Mesothelial cell of epicardium (in vitro differentiated cells): ENCODE measurements around the gene THSD4. TPM values are rescaled to one million over a fixed set of nuclear protein-coding genes. Genes with fewer than 3 reads are reported as not detected.
"Not testable (repeated sequence)": the region's sequence is repeated elsewhere in the genome, so short reads cannot be mapped to it uniquely, and the experiment has no call there.

Source experiments
- DNase-seq, 2 experiments: peaks; one replicate each; pipeline ENCODE4 v3.0.0; 2021; ENCODE audit warnings: low spot score in 2 of 2; ENCODE audit not compliant: unreplicated experiment in 2 of 2
- H3K27ac Mint-ChIP-seq: 2 replicates; pipeline ENCODE4 v1.8.0; 2021; ENCODE audit warnings: mixed read lengths
- H3K27me3 Mint-ChIP-seq: 2 replicates; pipeline ENCODE4 v1.8.0; 2021; ENCODE audit warnings: low read depth, mixed read lengths
- H3K36me3 Mint-ChIP-seq: 2 replicates; pipeline ENCODE4 v1.8.0; 2021; ENCODE audit warnings: mixed read lengths
- H3K4me1 Mint-ChIP-seq: 2 replicates; pipeline ENCODE4 v1.8.0; 2021; ENCODE audit warnings: mixed read lengths
- H3K4me3 Mint-ChIP-seq: 2 replicates; pipeline ENCODE4 v1.8.0; 2021; ENCODE audit warnings: mild to moderate bottlenecking, moderate library complexity, mixed read lengths
- H3K9me3 Mint-ChIP-seq: 2 replicates; pipeline ENCODE4 v1.8.0; 2021; ENCODE audit warnings: mixed read lengths
- total RNA-seq: library from RNA; stranded (reverse); gene quantifications from 3 replicates; pipeline ENCODE4 v1.2.1, GENCODE V29; 2021
- TF ChIP-seq, protein P1 (sequence below): fragments of 200-600 bp; sonication (generic); IDR thresholded peaks from one replicate; pipeline ENCODE4 v1.5.0; 2021; ENCODE audit warnings: antibody characterized with exemption; ENCODE audit not compliant: unreplicated experiment

Gene THSD4
- total RNA-seq, 1 donor from 2014 or later: 93.9 TPM

DNA sequence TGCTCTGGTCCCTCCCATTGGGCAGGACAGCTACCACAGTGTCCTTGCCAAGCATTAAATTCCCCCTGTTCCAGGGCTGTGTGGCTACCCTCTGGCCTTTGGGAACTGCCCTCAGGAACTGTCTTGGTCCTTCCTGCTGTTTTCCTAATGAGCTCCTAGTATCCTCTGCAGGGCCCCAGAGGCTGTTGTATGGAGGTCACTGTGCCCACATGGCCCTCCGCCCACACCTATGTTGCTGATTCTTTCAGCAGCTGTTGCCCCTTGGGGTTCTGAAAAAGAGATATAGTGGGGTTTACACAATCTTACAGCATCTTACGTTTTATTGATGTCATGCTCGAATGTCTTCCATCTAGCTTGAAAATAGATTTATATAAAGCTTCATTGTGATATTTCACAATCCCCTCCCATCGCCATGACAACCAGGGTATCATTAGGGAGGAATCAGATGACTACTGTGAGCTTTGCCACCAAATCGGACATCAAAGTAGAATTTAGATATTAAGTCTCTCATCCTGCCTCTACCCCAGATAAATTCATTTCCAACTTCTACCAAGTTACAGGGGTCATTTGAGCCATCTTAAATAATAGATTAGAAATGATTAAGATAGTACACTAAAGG lies 598.0 kb downstream of the THSD4 start:
- Mint-ChIP-seq H3K4me3 (no peak overlapping the region), H3K36me3 (no peaks in the 10 kb centered on the region), H3K27ac (no peak overlapping the region), H3K9me3 (peaks cover 3% of the 10 kb centered on the region), H3K27me3 (no peaks in the 10 kb centered on the region), H3K4me1 (peaks cover 28% of the 10 kb centered on the region)
- no peak for DNase-seq
- TF ChIP-seq, protein P1, sequence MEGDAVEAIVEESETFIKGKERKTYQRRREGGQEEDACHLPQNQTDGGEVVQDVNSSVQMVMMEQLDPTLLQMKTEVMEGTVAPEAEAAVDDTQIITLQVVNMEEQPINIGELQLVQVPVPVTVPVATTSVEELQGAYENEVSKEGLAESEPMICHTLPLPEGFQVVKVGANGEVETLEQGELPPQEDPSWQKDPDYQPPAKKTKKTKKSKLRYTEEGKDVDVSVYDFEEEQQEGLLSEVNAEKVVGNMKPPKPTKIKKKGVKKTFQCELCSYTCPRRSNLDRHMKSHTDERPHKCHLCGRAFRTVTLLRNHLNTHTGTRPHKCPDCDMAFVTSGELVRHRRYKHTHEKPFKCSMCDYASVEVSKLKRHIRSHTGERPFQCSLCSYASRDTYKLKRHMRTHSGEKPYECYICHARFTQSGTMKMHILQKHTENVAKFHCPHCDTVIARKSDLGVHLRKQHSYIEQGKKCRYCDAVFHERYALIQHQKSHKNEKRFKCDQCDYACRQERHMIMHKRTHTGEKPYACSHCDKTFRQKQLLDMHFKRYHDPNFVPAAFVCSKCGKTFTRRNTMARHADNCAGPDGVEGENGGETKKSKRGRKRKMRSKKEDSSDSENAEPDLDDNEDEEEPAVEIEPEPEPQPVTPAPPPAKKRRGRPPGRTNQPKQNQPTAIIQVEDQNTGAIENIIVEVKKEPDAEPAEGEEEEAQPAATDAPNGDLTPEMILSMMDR: no peak

DNA sequence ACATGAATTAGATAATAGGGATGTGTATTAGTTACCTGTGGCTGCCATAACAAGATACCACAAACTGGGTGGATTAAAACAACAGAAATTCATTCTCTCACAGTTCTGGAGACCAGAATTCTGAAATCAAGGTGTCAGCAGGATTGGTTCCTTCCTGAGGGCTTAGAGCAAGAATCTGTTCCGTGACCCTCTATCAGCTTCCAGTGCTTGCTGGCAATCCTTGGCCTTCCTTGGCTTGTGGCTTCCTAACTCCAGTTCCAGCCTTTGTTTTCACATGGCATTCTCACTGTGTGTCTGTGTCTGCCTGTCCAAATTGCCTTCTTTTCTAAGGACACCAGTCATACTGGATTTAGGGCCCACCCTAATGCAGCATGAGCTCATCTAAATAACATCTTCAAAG lies 600.6 kb downstream of the THSD4 start:
- H3K9me3 Mint-ChIP-seq: peaks cover 3% of the 10 kb centered on the region
- H3K4me3 Mint-ChIP-seq: no peak overlapping the region
- DNase-seq: no peak
- no peak overlapping the region for H3K27ac Mint-ChIP-seq
- H3K27me3 Mint-ChIP-seq: no peaks in the 10 kb centered on the region
- peaks cover 16% of the 10 kb centered on the region for H3K4me1 Mint-ChIP-seq
- H3K36me3 Mint-ChIP-seq: no peaks in the 10 kb centered on the region
- TF ChIP-seq, protein P1: no peak

DNA sequence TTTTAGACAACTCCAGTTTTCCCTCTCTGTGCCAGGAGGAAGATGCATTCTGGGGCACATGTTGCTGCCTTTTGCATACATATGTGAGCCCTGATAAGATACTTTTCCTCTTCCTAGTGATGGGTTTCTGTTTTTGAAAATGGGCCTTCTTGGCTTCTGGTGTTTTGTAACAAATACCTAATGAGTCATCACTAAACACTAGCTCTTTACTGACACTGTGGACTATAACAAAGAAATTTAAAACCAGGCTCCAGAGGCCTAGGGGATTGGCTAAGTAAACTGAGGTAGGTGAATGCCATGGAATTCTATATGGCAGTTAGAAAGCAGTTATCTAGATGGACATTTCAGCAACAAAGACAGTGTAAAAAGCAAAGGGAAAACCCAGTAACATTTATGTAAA lies 601.7 kb downstream of the THSD4 start:
- no peaks in the 10 kb centered on the region for H3K9me3 Mint-ChIP-seq
- H3K4me1 Mint-ChIP-seq: peaks cover 12% of the 10 kb centered on the region
- no peak overlapping the region for H3K4me3 Mint-ChIP-seq
- H3K27ac Mint-ChIP-seq: peak overlapping the region; percentile 2
- no peaks in the 10 kb centered on the region for H3K36me3 Mint-ChIP-seq
- TF ChIP-seq, protein P1: no peak
- no peak for DNase-seq
- H3K27me3 Mint-ChIP-seq: no peaks in the 10 kb centered on the region

DNA sequence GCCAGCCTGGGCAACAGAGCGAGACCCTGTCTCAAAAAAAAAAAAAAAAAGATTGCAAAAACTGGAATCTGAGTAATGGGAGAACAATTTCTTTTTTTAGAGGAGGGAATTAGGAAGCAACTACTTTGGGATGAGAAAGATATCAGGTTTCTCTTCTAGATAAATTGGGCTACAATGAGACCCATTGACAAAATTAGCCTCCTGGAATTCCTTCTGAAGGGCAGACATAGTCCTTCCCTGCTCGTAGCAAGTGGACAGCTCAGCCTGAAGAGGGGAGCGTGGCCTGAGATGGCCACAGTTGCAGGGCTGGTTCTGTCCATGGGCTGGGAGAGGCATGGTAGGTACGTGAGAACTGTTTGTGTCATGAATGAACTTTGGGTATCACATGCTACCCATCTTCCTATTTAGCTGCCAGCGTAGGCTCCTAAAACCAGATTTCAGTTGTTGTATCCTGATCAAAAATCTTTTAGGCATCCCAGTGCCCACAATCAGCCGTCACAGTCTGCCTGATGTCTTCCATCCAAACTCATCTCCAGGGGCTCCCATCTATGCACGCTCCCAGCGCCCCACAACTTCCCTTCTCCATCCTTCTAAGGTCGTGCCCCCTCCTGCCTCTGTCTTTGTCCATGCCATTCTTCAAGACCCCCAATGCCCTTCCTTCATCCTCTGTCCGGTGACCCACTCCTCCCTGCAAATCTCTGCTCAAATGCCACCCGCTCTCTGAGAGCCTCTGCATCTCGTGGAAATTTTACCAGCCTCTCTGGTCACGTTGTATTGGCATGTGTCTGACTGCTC lies 603.0 kb downstream of the THSD4 start:
- H3K27me3 Mint-ChIP-seq: no peaks in the 10 kb centered on the region
- H3K36me3 Mint-ChIP-seq: no peaks in the 10 kb centered on the region
- no peak for DNase-seq

DNA sequence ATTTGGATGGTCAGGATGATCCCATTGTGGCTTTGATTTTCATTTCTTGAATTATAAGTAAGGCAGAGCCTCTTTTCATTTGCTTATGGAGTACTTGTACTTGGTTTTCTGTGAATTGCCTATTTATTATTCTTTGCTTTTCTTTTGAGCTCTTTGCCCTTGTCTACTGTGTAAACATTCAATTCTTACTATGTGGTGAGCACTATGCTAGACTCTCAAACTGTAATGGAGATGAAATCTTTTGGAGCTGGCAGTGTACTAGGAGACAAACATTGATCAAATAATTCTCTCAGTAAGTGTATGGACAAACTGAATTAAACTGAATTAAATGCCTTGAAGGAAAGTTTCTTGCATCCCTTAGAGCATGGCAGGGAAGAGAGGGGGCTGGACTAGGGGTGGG lies 608.1 kb downstream of the THSD4 start:
- Mint-ChIP-seq H3K9me3 (no peaks in the 10 kb centered on the region), H3K27me3 (no peaks in the 10 kb centered on the region), H3K27ac (no peak overlapping the region), H3K4me3 (no peak overlapping the region), H3K4me1 (peaks cover 5% of the 10 kb centered on the region), H3K36me3 (no peaks in the 10 kb centered on the region)
- no peak for DNase-seq
- TF ChIP-seq, protein P1: no peak

More for the DNA sequence above, 603.0 kb downstream of the THSD4 start:
- H3K9me3 Mint-ChIP-seq: no peaks in the 10 kb centered on the region
- peak overlapping the region; percentile 6 for H3K27ac Mint-ChIP-seq
- H3K4me3 Mint-ChIP-seq: no peak overlapping the region
- H3K4me1 Mint-ChIP-seq: peaks cover 6% of the 10 kb centered on the region
- TF ChIP-seq, protein P1: no peak

DNA sequence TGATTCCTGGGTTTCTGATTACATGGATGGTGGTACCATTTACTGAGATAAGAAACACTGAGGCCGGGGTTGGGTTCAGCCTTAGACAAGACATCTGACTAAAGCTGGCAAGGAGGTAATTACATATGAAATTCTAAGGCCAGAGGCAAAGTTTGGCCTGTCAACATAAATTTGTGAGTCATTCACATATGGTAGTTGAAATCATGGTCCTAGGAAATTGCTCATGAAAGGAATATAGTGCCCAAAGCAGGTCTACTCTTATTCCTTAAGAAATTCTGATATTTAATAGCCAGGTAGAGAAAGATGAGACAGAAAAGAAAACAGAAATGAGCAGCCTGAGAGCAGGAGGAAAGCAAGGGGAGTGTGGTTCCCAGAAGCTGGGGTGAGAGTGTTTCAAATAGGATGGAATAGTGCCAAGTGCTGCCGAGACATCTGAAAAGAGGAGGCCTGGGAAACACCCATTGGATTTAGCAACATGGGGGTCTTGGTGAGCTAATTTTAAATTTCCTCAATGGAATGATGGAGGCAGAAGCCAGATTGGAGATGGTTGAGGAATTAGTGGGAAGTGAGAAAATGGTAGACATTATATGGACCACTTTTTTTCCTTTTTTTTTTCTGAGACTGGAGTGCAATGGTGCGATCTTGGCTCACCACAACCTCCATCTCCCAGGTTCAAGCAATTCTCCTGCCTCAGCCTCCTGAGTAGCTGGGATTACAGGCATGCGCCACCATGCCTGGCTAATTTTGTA lies 610.1 kb downstream of the THSD4 start:
- peak overlapping the region; percentile 1 for H3K27ac Mint-ChIP-seq
- not testable (repeated sequence) for DNase-seq, H3K9me3 Mint-ChIP-seq

More for the DNA sequence above, 610.1 kb downstream of the THSD4 start:
- not testable (repeated sequence) for H3K36me3 Mint-ChIP-seq, H3K4me3 Mint-ChIP-seq, H3K27me3 Mint-ChIP-seq
- H3K4me1 Mint-ChIP-seq: peaks cover 19% of the 10 kb centered on the region
